Lung microvascular endothelial cell (primary cell): Measurements from ENCODE around the gene FADS1. TPM values are rescaled to one million over a fixed set of nuclear protein-coding genes. Genes with fewer than 3 reads are reported as not detected.

Experiments used
- DNase-seq, 2 donors: peaks; one replicate each; pipeline versions ENCODE4 v3.0.0 to v3.0.0-alpha.2; 2010; ENCODE audit warnings: low read depth in 2 of 2
- total RNA-seq: library from RNA; depleted of rRNA; stranded (reverse); fragments of >200 nt; gene quantifications from 2 replicates; pipeline ENCODE4 v1.2.1, GENCODE V29; 2014

Gene FADS1
- total RNA-seq, 1 donor from 2014 or later = 24.2 TPM

DNA sequence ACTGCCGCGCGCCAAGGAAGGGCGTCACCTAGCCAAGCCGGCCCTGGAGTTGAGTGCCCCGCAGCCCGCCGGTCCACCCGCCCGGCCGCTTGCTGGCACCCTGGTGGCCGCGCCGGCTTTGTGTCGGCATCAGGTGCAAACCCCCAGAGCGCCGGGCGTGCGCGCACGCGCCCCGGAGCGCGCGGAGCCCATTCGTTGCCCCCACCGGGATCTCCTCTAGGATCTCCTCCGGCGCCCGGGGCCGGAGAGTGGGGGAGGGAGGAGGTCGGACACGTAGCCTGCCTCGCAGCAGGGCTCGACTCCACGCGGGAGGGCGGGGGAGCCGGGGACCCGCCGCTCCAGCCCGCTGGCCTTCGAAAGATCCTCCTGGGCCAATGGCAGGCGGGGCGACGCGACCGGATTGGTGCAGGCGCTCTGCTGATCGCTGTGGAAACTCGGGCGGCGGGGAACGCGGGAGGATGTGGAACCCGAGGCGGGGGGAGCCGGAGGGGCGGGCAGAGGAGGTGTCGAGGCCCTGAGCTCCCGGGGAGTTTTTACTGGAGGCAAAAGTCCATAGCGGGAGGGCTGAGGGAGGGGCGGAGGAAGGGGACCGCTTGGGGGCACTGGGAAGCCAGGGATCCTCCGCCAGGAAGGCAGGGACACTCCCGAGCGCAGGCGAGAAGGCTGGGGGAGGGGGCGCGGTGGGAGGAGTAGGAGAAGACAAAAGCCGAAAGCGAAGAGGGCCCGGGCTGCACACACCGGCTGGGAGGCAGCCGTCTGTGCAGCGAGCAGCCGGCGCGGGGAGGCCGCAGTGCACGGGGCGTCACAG, 11.0 kb upstream of the FADS1 start, which contains the start of gene FADS2:
TSS of gene FADS2 (plus strand) at position 730 of the 808 bp plus-strand sequence. CDS start 91 bp downstream, outside the sequence.
- peak; percentile 86 to 88 for DNase-seq

DNA sequence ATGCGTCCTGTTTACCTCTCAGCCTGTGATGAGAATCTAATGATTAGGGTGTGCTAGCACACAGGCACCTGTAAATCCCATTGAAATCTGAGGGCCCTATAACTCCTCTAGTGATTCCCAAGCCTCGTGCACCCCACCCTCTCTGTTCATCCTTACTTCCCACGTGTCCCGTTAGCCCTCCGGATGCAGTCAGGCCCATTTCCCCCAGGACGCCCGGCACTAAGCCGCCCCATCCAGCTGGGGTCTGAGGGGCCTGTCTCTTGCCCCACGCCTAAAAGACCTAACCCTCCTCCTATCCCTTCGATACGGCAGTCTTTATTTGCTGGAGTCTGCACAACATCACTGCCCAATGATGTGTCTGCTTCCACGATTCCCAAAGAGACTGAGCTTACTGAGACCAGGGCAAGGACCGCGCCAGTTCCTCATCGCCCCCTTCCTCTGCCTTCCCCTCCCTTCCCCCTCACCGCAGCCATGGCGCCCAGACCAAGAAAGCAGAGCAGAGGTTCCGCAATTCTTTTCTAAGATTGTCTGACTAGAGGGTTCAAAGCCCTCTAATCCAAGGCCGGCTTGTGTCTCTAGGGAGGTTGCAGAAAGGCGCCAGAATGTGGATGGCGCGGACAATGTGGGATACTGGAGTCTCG, 10.2 kb upstream of the FADS1 start:
- no peak for DNase-seq

DNA sequence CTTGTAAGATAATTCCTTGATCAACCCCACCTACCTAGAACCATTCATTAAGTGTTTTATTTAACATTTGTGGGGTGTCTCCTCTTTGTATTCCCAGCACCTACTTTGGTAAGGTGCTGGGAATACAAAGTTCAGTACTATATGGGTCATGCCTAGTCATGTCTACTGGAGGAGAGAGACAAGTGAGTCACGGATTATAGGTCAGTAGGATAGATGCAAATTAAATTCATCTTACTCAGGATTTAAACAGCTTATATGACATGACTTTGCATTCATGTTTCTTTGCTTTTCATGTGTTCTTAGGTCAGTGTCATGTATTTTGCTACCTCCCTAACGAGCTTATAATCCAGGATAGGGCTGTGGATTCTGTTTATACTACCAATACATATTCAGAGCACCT, 3.4 kb upstream of the FADS1 start:
- peak in 1 of 2 donors; percentile 57 for DNase-seq

DNA sequence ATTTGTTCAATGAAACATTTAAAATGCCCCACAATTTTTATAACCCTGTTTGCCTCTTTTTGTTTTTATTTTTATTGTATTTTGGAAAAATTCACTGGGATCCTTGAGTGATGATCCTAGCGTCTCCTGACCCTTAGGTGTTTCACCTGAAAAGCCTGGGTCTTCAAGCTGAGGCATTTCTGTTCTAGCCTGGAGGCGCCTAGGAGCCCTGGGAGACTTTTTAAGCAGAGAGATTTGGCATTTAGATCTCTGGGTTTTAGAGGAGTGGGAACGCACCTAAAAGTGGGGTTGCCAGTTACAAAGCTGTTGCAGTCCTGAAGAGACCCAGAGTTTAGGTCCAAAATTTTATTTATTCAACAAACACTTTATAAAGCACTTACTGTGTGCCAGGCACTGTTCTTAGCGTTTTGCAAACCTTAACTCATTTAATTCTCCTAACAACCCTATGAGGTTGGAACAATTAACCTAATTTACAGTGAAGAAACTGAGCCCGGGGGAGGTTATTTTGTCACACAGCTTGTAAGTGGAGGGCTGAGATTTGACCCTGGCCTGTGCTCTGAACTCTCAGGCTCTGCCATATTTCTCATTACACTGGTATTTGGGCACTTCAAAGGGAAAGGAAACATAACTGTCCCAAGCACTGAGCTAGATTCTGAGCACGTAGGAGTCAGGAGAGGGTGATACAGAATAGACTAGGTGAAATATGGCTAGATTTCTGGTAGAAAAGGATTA, 834 bp upstream of the FADS1 start:
- no peak for DNase-seq

DNA sequence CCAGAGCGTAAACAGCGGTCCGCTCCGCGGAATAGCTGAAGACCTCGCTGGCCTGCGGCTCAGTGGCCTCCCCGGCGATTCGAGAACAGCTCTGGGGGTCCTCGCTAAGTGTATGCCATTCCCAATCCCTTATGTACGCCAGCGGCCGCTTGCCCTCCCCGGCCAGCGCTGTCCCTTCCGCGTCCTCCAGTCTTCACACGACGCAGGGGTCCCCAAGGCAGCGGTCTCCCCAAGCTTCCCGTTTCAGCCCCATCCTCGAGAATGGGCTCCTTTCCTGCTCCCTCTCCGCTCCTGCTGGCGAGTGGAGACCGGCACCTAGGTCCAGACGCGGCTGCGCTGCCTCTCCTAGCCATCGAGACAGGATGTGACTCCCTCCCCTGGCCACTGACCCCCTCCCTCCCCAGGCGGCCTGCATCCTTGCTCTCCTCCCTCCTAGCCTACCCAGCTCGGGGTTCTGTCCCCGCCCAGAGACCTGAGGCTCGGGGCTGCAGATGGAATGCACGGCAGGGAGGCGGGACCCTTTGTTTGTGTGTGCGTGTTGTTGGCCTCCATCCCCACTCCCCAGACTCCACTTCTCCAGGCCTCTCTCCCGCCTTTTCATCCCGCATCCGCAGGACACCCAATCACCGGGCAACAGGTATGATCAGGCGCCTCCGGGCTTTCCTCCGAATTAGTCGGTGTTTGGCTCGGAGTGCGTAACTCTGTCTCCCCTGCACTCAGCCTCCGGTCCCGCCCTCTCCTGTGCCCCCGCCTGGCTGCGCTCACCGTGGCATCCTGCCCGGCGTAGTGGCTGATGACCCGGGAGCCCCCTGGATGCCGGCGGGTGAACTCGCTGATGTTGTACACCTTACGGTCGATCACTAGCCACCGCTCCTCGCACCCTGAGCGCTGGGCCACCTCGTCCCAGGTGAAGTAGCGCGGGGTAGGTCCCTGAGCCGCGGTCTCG, 740 bp downstream of the FADS1 start:
- peak; percentile 68 to 75 for DNase-seq

DNA sequence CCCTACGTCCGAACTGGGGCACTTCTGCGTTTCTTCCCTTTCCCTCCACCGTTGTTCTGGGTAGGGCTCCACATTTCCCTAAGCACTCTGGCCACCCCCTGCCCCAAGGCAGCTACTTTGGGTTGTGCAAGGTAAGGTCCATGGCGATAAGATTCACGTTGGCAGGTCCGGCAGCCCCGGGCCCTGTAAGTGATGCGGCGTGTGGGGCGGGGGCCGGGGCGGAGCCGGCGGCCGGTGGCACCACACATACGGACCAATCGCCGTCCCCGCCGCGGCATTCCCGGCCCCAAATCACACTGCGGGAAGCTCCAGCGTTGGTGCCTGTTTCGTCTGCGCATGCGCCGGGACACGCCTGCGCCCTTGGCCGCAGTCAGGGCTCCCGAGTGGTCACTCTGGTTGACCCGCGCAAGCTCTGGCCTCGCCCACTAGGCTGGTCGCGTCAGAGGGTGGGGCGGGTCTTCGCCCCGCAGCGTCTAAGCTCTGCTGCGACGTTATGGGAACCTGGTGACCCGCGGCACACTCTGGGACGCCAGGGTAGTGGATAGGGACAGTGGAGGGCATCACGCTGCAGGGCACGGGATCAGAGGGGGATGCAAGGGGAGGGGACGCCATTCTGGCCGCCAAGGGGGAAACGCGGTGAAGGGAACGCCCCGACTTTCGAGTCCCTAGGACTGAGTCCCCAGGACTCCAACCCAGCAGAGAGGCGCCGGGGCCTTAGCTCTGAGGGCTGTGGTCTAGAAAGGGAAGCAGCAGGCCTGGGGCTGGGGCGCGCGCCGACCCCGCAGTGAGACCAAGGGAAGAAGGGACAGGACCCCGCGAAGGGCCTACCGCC, 1.6 kb downstream of the FADS1 start:
- DNase-seq = peak; percentile 98

DNA sequence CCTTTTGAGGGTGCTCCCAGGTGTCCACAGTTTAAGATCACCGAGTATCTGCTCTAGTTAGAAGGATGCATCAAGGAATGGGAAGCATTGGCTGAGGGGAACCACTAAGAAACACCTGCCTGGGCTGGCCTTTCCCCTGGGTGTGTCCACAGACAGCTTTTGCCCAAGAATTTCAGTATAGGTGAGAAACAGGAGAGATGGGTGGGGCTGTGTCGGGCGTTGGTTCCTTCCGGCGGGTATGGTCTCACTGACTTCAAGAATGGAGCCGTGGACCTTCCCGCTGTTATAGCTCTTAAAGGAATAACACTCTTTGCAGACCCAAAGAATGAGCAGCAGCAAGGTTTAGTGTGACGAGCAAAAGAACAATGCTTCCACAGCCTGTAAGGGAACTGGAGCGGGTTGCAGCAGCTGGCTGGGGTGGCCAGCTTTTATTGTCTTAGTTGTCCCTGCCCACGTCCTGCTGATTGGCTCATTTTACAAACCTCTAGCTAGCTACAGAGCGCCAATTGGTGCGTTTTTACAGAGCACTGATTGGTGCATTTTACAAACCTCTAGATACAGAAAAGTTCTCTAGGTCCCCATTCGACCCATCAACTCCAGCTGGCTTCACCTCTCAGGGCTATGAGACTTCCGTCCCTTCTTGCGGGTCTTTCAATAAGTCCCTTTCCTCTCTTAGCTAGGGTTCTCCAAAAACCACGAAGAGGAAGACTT, 2.4 kb downstream of the FADS1 start:
- peak; percentile 65 for DNase-seq

DNA sequence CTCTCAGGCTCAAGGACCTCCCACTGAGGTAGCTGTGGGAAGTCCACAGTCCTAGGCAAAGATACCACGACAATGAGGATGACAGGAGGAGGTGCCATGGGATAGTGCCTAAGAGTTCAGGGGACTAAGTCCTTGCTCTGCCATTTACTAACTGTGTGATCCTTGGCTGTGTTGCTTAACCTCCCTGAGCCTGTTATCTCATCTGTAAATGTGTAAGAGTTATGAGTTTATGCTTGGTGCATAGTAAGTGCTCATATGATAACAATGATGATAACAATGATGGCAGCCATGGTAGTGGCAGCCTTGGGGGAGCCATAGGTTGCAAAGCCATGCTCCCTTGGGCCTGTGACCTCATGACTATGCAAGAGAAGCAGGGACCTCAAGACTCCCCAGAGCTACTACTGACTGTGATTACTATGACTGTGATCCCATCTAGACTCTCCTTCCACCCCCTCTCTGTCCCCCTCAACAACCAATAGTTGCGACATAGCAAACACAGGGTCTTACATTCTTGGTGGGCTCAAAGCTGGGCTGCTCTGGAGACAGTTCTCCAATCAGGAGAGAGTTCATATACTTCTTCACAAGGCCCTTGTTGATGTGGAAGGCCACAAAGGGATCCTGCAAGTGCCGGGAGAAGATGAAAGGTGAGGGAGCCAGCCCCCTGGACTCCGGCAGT, 3.9 kb downstream of the FADS1 start:
- no peak for DNase-seq

DNA sequence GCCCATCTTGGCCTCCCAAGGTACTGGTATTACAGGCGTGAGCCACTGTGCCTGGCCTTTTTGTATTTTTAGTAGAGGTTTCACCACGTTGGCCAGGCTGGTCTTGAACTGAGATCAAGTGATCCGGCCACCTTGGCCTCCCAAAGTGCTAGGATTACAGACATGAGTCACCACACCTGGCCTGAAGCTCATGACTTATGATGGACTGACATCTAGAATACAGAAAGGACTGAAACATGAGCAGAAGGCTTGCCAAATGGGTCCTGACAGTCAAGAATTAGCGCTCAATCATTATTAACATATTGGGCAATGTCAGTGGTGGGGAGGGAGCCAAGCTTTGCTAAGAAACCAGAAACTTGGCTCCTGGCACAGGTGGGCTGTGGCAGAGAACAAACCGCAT, 5.0 kb downstream of the FADS1 start:
- DNase-seq = no peak

DNA sequence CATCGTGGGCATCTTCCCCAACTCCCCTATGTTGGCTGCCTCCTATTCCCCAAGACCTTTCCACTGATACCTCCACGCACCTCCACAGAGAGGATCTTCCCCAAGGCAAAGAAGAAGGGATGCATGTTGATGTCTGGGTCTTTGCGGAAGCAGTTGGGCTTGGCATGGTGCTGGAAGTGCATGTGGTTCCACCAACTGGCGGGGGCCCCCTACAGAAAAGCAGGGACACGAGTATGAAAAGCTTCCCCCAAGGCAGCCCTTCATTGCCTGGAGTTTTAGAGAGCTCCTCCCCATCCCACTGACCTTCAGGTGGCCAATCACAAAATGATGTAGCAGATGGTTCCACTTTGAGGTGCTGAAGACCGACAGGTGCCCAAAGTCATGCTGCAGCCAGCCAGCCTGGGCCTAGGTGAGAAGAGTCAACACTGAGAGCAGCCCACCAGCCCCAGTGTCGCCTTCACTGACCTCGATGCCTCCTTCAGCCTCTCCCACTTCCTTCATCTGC, 6.1 kb downstream of the FADS1 start:
- DNase-seq = no peak

DNA sequence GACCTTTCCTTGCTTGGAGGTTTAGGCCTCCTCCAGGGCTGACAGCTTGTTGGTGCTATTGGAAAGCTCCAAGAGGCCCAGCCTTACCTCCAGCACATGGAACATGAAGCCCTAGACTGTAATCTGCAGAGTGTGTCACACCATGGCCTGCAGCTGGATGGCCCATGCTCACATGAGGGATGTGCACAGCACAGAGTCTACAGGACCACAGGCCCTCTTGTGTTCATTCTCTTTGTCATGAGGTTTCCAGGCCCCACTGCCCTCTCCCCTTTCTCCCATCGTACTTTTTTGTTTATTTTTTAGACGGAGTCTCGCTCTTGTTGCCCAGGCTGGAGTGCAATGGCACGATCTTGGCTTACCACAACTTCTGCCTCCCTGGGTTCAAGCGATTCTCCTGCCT, 10.0 kb downstream of the FADS1 start:
- no peak for DNase-seq

DNA sequence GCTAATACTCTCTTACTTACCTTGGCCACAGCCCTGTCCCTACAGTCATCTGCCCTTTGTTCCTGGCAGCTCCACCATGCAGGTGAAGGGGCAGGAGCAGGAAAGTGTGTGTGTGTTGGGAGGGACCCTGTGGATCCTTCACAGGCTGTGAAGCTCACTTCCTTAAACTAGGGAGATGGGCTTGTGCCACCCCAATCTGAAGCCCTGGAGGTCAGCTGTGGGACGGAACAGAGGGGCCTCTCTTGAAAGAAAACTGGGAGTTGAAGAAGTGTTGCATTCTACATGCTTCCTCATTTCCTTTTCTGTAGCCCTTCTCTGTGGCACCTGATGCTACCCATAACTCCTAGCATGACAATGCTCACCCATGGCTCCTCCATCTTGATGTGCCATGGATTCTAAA, 11.7 kb downstream of the FADS1 start:
- DNase-seq = no peak

DNA sequence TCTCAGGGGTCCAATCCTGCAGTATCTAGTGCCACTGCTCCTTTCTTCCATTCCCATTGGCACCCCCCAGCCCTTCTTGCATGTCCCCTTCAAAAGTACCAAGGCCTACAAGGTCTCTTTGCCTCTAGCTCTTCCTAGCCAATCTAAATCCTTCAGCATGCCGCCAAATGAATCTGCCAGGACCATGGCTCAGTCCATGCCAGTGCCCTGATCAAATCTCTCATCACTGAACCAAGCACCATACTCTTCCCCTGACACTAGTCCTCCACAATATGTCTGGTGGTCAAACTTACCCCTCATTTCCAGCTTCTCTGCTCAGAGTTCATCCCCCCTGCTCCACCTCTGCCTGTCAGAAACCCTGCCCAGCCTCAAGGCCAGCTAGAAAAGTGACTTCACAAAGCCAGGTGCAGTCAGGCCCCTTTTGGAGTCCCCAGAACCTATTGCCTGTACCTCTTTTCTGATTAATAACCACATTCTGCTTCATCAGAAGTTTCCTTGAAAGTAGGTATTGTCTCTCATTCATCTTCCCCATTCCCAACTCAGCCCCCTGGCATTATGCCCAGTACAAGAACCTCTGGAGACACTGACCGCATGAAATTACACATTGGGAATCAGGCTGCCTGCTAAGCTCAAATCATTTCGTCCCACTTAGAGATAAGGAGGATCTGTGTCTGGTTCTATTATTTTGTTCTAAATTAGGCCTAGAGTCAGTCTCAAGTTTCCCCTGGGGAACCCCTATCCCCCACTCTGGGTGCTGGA, 12.7 kb downstream of the FADS1 start:
- peak in 1 of 2 donors; percentile 19 for DNase-seq

DNA sequence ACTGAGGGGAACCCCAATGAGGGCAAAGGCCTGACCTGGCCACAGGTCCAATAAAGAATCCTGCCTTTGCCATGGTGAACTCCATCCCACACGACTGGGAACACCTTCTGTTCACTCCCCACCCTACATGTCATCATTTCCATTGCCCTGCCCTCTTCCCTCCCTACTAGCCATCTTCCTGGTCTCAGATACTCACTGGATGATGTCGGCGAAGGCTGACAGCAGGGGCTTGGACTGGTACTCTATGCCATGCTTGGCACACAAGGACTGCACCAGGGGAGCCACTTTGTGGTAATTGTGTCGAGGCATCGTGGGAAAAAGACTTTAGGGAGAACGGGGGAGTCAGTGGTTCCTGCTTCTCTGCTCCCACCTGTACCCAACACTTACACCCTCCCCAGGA, 14.2 kb downstream of the FADS1 start:
- no peak for DNase-seq

DNA sequence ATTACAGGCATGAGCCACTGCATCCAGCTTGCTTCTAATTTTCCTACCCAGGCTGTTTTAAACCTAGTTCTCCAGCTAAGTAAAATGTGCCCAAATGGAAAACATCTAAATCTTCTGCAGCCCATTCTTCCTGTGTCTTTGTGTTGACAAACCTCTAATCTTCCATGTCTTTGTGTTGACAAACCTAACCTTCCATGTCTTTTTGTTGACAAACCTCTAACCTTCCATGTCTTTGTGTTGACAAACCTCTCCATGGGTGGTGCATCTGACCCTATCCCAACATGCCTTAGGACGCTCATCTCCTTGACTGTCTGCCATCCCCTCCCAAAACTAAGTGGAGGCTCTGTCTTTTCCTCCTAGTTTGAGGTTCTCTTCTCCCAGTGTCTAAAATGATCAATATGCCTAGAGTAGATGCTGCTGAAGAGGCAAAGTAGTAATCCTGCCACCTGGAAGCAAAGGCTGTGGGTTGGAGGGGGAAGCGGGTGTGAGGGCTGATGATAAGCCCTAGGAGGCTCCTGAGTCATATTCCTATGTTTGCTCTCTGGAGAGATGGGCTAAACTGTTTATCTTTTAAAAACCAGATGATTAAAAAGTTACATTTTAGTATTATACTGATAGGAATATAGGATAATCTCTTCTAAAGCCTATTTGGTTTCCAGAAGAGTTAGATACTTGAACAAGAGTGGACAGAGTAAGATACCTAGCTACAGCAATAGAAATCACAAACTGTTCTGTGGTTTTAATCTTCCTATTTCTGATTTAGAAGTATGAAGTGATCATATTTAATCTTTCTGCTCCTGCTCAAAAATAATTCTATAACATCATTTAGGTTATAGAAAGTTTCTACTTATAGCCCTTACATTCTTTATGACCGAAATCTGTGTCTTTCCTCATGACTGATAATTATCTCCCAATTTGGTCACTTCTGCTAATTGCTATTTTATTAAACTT, 16.2 kb downstream of the FADS1 start:
- DNase-seq = no peak

DNA sequence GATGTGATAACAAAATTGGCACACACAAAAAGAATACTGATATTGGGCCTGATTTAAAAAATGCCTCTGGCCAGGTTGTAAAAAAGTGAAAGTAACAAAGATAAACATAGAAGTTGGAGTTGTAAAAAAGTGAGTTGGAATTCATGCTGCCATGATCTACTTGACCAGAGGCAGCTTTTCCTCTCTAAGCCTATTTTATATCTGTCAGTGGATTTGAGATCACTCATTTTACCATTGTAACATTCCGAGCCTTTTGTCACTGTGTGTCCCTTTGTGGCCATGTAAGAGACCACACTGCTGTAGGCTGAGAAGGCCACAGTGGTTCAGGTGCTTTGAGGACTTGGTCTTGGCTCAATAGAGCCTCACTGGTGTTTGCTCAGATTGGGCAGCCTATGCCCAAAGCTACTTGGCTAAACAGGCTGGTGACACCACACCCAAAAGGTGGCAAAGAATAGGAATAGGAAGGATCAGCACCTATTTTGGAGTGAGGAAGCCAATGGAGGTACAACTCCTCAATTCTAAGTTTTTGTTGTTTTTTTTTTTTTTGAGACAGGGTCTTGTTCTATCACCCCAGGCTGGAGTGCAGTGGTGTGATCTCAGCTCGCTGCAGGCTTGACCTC, 17.0 kb downstream of the FADS1 start:
- DNase-seq = no peak
